Neuronal stem cell (in vitro differentiated cells): Measurements from ENCODE around the gene IL11RA.

ENCODE experiments used
- DNase-seq: peaks from one replicate; pipeline ENCODE4 v3.0.0-alpha.2; 2013; ENCODE audit warnings: low spot score
- H2AFZ ChIP-seq: one replicate; pipeline ENCODE4 v1.6.1; 2013; ENCODE audit warnings: mild to moderate bottlenecking, low read length, inconsistent platforms
- H2AK5ac ChIP-seq: 2 replicates; pipeline ENCODE4 v1.6.1; 2013; ENCODE audit warnings: low read depth, mild to moderate bottlenecking, inconsistent platforms, low read length, moderate library complexity, mixed read lengths
- H2BK120ac ChIP-seq: 2 replicates; pipeline ENCODE4 v1.6.1; 2013; ENCODE audit warnings: low read depth, mild to moderate bottlenecking, inconsistent platforms, low read length, moderate library complexity, mixed read lengths
- H2BK12ac ChIP-seq: one replicate; pipeline ENCODE4 v1.6.1; 2013; ENCODE audit warnings: low read length, inconsistent platforms
- H2BK15ac ChIP-seq: 2 replicates; pipeline ENCODE4 v1.6.1; 2013; ENCODE audit warnings: mild to moderate bottlenecking, low read length, inconsistent platforms, mixed read lengths
- H2BK5ac ChIP-seq: one replicate; pipeline ENCODE4 v1.6.1; 2013; ENCODE audit warnings: inconsistent platforms, mild to moderate bottlenecking, low read length, moderate library complexity
- H3K14ac ChIP-seq: one replicate; pipeline ENCODE4 v1.6.1; 2013; ENCODE audit warnings: low read length, inconsistent platforms
- H3K18ac ChIP-seq: 2 replicates; pipeline ENCODE4 v1.6.1; 2013; ENCODE audit warnings: low read length, inconsistent platforms
- H3K23ac ChIP-seq: 2 replicates; pipeline ENCODE4 v1.6.1; 2013; ENCODE audit warnings: low read depth, mild to moderate bottlenecking, mixed read lengths, low read length, inconsistent platforms; ENCODE audit not compliant: poor library complexity
- H3K27ac ChIP-seq: replicated peaks from 3 replicates; pipeline ENCODE4 v1.5.1; 2013; ENCODE audit warnings: low read length, inconsistent platforms
- H3K27me3 ChIP-seq, 3 experiments: 2 replicates each; pipeline ENCODE4 v1.6.1; 2013; ENCODE audit warnings: low read length in 3 of 3, mild to moderate bottlenecking in 2 of 3, inconsistent platforms in 1 of 3, low read depth in 1 of 3, mixed read lengths in 1 of 3, moderate library complexity in 1 of 3; ENCODE audit not compliant: control insufficient read depth in 3 of 3, insufficient read depth in 3 of 3
- H3K36me3 ChIP-seq, 2 donors: replicated peaks in 1 of 2; 2 replicates each; pipeline ENCODE4 v1.6.1; 2013; ENCODE audit warnings: low read length in 2 of 2; ENCODE audit not compliant: control insufficient read depth in 2 of 2, insufficient read depth in 2 of 2
- H3K4ac ChIP-seq: 2 replicates; pipeline ENCODE4 v1.6.1; 2013; ENCODE audit warnings: inconsistent platforms, mild to moderate bottlenecking, low read length, moderate library complexity
- H3K4me1 ChIP-seq, 2 donors: 1 replicate in 1 of 2; 2 replicates in 1 of 2; pipeline ENCODE4 v1.6.1; 2013; ENCODE audit warnings: low read length in 2 of 2, low read depth in 1 of 2; ENCODE audit not compliant: control insufficient read depth in 2 of 2, insufficient read depth in 1 of 2
- H3K4me2 ChIP-seq: one replicate; pipeline ENCODE4 v1.6.1; 2013; ENCODE audit warnings: mild to moderate bottlenecking, low read length, inconsistent platforms; ENCODE audit not compliant: insufficient read depth, poor library complexity, severe bottlenecking
- H3K4me3 ChIP-seq, 2 donors: 2 replicates each; pipeline ENCODE4 v1.5.1; 2013; ENCODE audit warnings: low read length in 2 of 2, mild to moderate bottlenecking in 2 of 2, inconsistent platforms in 1 of 2, moderate library complexity in 1 of 2
- H3K79me1 ChIP-seq: one replicate; pipeline ENCODE4 v1.6.1; 2013; ENCODE audit warnings: low read depth, mild to moderate bottlenecking, inconsistent platforms, low read length, moderate library complexity
- H3K9ac ChIP-seq: one replicate; pipeline ENCODE4 v1.6.1; 2013; ENCODE audit warnings: mild to moderate bottlenecking, low read depth, low read length, inconsistent platforms; ENCODE audit not compliant: poor library complexity
- H3K9me3 ChIP-seq, 2 donors: replicated peaks in 1 of 2; 2 replicates each; pipeline versions ENCODE3 to v1.6.1; 2013; ENCODE audit warnings: low read length in 2 of 2, mild to moderate bottlenecking in 2 of 2, inconsistent platforms in 1 of 2, low read depth in 1 of 2, mixed read lengths in 1 of 2, moderate library complexity in 1 of 2; ENCODE audit not compliant: control insufficient read depth in 2 of 2, insufficient read depth in 1 of 2
- H4K8ac ChIP-seq: one replicate; pipeline ENCODE4 v1.6.1; 2013; ENCODE audit warnings: low read depth, mild to moderate bottlenecking, inconsistent platforms, low read length, moderate library complexity
- H4K91ac ChIP-seq: one replicate; pipeline ENCODE4 v1.6.1; 2013; ENCODE audit warnings: low read length, low read depth, mild to moderate bottlenecking, inconsistent platforms; ENCODE audit not compliant: poor library complexity
- WGBS, 2 donors: extraction: QIAGEN DNeasy Blood & Tissue Kit; methylation state at CpG; one replicate each; pipeline ENCODE4 v1.1.7; 2013; ENCODE audit warnings: missing lambda C conversion rate in 2 of 2, mixed read lengths in 1 of 2; ENCODE audit not compliant: insufficient read length in 2 of 2, insufficient replicate concordance in 1 of 2; ENCODE audit errors: extremely low coverage in 2 of 2; 5-methylcytosine and 5-hydroxymethylcytosine counted together

IL11RA gene

GRCh38 chr9:34687276-34688030 lies 35.5 kb downstream of the IL11RA start:
- Histone ChIP-seq H3K27me3 (peaks cover 0 to 6% (median 0%) of the 10 kb centered on the region in 3 experiments), H3K9ac (no peak overlapping the region), H2BK120ac (no peak overlapping the region), H2AFZ (no peak overlapping the region), H3K36me3 (no peaks in the 10 kb centered on the region), H3K4me1 (no peaks in the 10 kb centered on the region), H3K23ac (no peak overlapping the region), H3K27ac (no peak overlapping the region), H3K4me3 (no peak overlapping the region), H2BK15ac (no peak overlapping the region), H4K91ac (no peak overlapping the region), H3K14ac (peak overlapping the region; percentile 78), H3K4ac (no peak overlapping the region), H3K18ac (no peak overlapping the region), H3K79me1 (no peaks in the 10 kb centered on the region), H2AK5ac (no peak overlapping the region), H2BK5ac (no peak overlapping the region), H3K9me3 (no peaks in the 10 kb centered on the region), H4K8ac (no peak overlapping the region), H3K4me2 (no peak overlapping the region), H2BK12ac (no peak overlapping the region)
- no peak for DNase-seq
- no CpG with 5 or more reads among the region's 10 CpGs for WGBS, 2 donors

GRCh38 chr9:34688329-34689115 lies 36.5 kb downstream of the IL11RA start:
- H3K9ac ChIP-seq: no peak overlapping the region
- H2BK5ac ChIP-seq: no peak overlapping the region
- peaks cover 0 to 6% (median 0%) of the 10 kb centered on the region in 3 experiments for H3K27me3 ChIP-seq
- no peak for DNase-seq
- H2AFZ ChIP-seq: no peak overlapping the region
- H2BK120ac ChIP-seq: no peak overlapping the region
- no peak overlapping the region for H2BK12ac ChIP-seq
- no peak overlapping the region for H3K14ac ChIP-seq
- H3K79me1 ChIP-seq: no peaks in the 10 kb centered on the region
- no peaks in the 10 kb centered on the region for H3K36me3 ChIP-seq
- no peak overlapping the region for H3K4me2 ChIP-seq
- H3K23ac ChIP-seq: no peak overlapping the region
- no peak overlapping the region for H2AK5ac ChIP-seq
- WGBS, 2 donors: no CpG with 5 or more reads among the region's 5 CpGs
- no peak overlapping the region for H3K18ac ChIP-seq
- peaks cover 0 to 2% of the 10 kb centered on the region in 2 donors for H3K9me3 ChIP-seq
- no peak overlapping the region for H3K27ac ChIP-seq
- no peak overlapping the region for H2BK15ac ChIP-seq
- no peak overlapping the region for H4K8ac ChIP-seq
- no peaks in the 10 kb centered on the region for H3K4me1 ChIP-seq
- no peak overlapping the region for H3K4ac ChIP-seq
- no peak overlapping the region for H4K91ac ChIP-seq
- H3K4me3 ChIP-seq: no peak overlapping the region

GRCh38 chr9:34689116-34689470 lies 37.1 kb downstream of the IL11RA start:
- no peak overlapping the region for H3K27ac ChIP-seq
- H3K23ac ChIP-seq: no peak overlapping the region
- no peak overlapping the region for H4K8ac ChIP-seq
- H3K9ac ChIP-seq: no peak overlapping the region
- H3K4ac ChIP-seq: no peak overlapping the region
- no peaks in the 10 kb centered on the region for H3K4me1 ChIP-seq
- H2BK15ac ChIP-seq: no peak overlapping the region
- no peaks in the 10 kb centered on the region for H3K36me3 ChIP-seq
- H2AFZ ChIP-seq: no peak overlapping the region
- H3K4me3 ChIP-seq: no peak overlapping the region
- no CpG with 5 or more reads among the region's 4 CpGs for WGBS, 2 donors
- no peak for DNase-seq
- H3K4me2 ChIP-seq: no peak overlapping the region
- no peak overlapping the region for H3K18ac ChIP-seq
- H2BK120ac ChIP-seq: no peak overlapping the region
- H3K27me3 ChIP-seq: peaks cover 0 to 6% (median 0%) of the 10 kb centered on the region in 3 experiments
- H2AK5ac ChIP-seq: no peak overlapping the region
- H3K9me3 ChIP-seq: peaks cover 0 to 2% of the 10 kb centered on the region in 2 donors
- H3K79me1 ChIP-seq: no peaks in the 10 kb centered on the region
- H3K14ac ChIP-seq: no peak overlapping the region
- no peak overlapping the region for H2BK12ac ChIP-seq
- no peak overlapping the region for H4K91ac ChIP-seq
- H2BK5ac ChIP-seq: no peak overlapping the region

- Histone ChIP-seq H2BK5ac (no peak overlapping the region), H3K27ac (no peak overlapping the region), H3K79me1 (no peaks in the 10 kb centered on the region), H2BK15ac (no peak overlapping the region), H3K36me3 (no peaks in the 10 kb centered on the region), H3K14ac (no peak overlapping the region), H3K4me2 (no peak overlapping the region), H3K4me1 (no peaks in the 10 kb centered on the region), H3K9ac (no peak overlapping the region), H2BK120ac (no peak overlapping the region), H3K4ac (no peak overlapping the region), H2AFZ (no peak overlapping the region), H3K18ac (no peak overlapping the region), H3K4me3 (no peak overlapping the region), H4K8ac (no peak overlapping the region), H3K9me3 (peaks cover 0 to 2% of the 10 kb centered on the region in 2 donors), H2BK12ac (no peak overlapping the region), H4K91ac (no peak overlapping the region), H3K27me3 (peaks cover 0 to 6% (median 0%) of the 10 kb centered on the region in 3 experiments), H3K23ac (no peak overlapping the region), H2AK5ac (no peak overlapping the region)
- DNase-seq: no peak
- WGBS, 2 donors: no CpG with 5 or more reads among the region's 8 CpGs
Measured at GRCh38 chr9:34689512-34689911, 37.5 kb downstream of the IL11RA start.
